ENCODE results near the gene SHH.
A peak's percentile ranks its signal among the peaks of the same experiment; 100 is the strongest.
"Not testable (repeated sequence)": the region's sequence is repeated elsewhere in the genome, so short reads cannot be mapped to it uniquely, and the experiment has no call there.

SHH gene

GRCh38 chr7:155819186-155819585, 6.9 kb upstream of the SHH start:
- no peak for DNase-seq (ENCODE audit: low read depth in 2 of 2)

- no peak for DNase-seq (ENCODE audit: low read depth in 2 of 2)
Observed at GRCh38 chr7:155818820-155819168, 6.5 kb upstream of the SHH start.

GRCh38 chr7:155818154-155818819, 6.0 kb upstream of the SHH start:
- DNase-seq (ENCODE audit: low read depth in 2 of 2), result no peak

GRCh38 chr7:155817515-155817914, 5.3 kb upstream of the SHH start:
- not testable (repeated sequence) for DNase-seq (ENCODE audit: low read depth in 2 of 2)

GRCh38 chr7:155816996-155817395, 4.7 kb upstream of the SHH start:
- no peak for DNase-seq (ENCODE audit: low read depth in 2 of 2)

- no peak for DNase-seq (ENCODE audit: low read depth in 2 of 2)
Observed at GRCh38 chr7:155816192-155816508, 3.9 kb upstream of the SHH start.

- DNase-seq (ENCODE audit: low read depth in 2 of 2), result peak; percentile 66 to 71
Observed at GRCh38 chr7:155815332-155816191, 3.3 kb upstream of the SHH start.

- no peak for DNase-seq (ENCODE audit: low read depth in 2 of 2)
Observed at GRCh38 chr7:155814316-155815276, 2.3 kb upstream of the SHH start.

- DNase-seq (ENCODE audit: low read depth in 2 of 2), result no peak
Observed at GRCh38 chr7:155813546-155814315, 1.5 kb upstream of the SHH start.

GRCh38 chr7:155813125-155813524, 862 bp upstream of the SHH start:
- DNase-seq (ENCODE audit: low read depth in 2 of 2), result no peak

- no peak for DNase-seq (ENCODE audit: low read depth in 2 of 2)
Observed at GRCh38 chr7:155811560-155811894, 736 bp downstream of the SHH start.

- no peak for DNase-seq (ENCODE audit: low read depth in 2 of 2)
Observed at GRCh38 chr7:155810770-155811559, 1.3 kb downstream of the SHH start.

GRCh38 chr7:155809947-155810769, 2.1 kb downstream of the SHH start:
- no peak for DNase-seq (ENCODE audit: low read depth in 2 of 2)

GRCh38 chr7:155809332-155809946, 2.8 kb downstream of the SHH start:
- no peak for DNase-seq (ENCODE audit: low read depth in 2 of 2)

GRCh38 chr7:155808549-155809331, 3.5 kb downstream of the SHH start:
- no peak for DNase-seq (ENCODE audit: low read depth in 2 of 2)

- DNase-seq (ENCODE audit: low read depth in 2 of 2), result no peak
Observed at GRCh38 chr7:155807789-155808548, 4.3 kb downstream of the SHH start.

- DNase-seq (ENCODE audit: low read depth in 2 of 2), result no peak
Observed at GRCh38 chr7:155807065-155807671, 5.1 kb downstream of the SHH start.

All from stimulated activated CD8-positive, alpha-beta memory T cell treated with anti-CD3 and anti-CD28 coated beads, Interleukin-2, amount 100 ng/mL, for 48 hours (primary cell).